Memory B cell (primary cell): ENCODE results near the gene VRK3.
"Not testable (repeated sequence)": the region's sequence is repeated elsewhere in the genome, so short reads cannot be mapped to it uniquely, and the experiment has no call there.

Source experiments
- ATAC-seq: fragments of 150-1000 bp; cut with Tn5 transposase; 2 replicates; pipeline ENCODE4 v1.10.0; 2021; ENCODE audit warnings: low read depth, mild to moderate bottlenecking, moderate library complexity
- DNase-seq, 2 donors: peaks; one replicate each; pipeline ENCODE4 v3.0.0; 2022; ENCODE audit warnings: low spot score in 2 of 2
- H3K27ac Mint-ChIP-seq: one replicate; pipeline ENCODE4 v1.8.0; 2022; ENCODE audit warnings: mild to moderate bottlenecking, moderate library complexity, mixed read lengths
- H3K27me3 Mint-ChIP-seq: one replicate; pipeline ENCODE4 v1.8.0; 2022; ENCODE audit warnings: mixed read lengths
- H3K36me3 Mint-ChIP-seq: one replicate; pipeline ENCODE4 v1.8.0; 2022; ENCODE audit warnings: mild to moderate bottlenecking, mixed read lengths
- H3K4me1 Mint-ChIP-seq: one replicate; pipeline ENCODE4 v1.8.0; 2022; ENCODE audit warnings: mixed read lengths
- H3K4me3 Mint-ChIP-seq: one replicate; pipeline ENCODE4 v1.8.0; 2022; ENCODE audit warnings: mild to moderate bottlenecking, moderate library complexity, mixed read lengths
- H3K9me3 Mint-ChIP-seq: one replicate; pipeline ENCODE4 v1.8.0; 2022; ENCODE audit warnings: mixed read lengths

Gene VRK3

DNA sequence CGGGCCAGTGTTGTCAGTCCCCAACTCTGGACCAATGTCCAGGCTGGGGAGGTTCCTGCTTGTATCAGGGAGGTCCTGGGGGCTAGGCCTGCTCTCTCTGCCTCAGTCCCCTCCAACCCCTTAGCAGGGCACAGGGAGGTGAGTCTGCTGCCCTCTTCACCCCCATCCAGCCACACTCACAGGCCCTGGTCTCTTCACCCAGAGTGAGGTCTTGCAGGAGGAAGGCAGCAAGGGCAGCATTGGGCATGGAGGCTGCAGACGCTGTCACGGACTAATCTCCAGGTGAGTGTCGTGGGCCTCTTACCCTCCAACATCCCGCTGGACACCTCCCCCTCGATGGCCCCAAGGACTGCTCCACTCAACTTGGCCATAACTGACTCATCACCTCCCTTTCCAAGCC is 52.3 kb downstream of the VRK3 start:
- Mint-ChIP-seq H3K4me1 (peaks cover 3% of the 10 kb centered on the region), H3K4me3 (no peak overlapping the region), H3K9me3 (no peaks in the 10 kb centered on the region), H3K36me3 (peaks cover 19% of the 10 kb centered on the region), H3K27ac (no peak overlapping the region), H3K27me3 (peaks cover 3% of the 10 kb centered on the region)
- DNase-seq (no peak), ATAC-seq (no peak)

DNA sequence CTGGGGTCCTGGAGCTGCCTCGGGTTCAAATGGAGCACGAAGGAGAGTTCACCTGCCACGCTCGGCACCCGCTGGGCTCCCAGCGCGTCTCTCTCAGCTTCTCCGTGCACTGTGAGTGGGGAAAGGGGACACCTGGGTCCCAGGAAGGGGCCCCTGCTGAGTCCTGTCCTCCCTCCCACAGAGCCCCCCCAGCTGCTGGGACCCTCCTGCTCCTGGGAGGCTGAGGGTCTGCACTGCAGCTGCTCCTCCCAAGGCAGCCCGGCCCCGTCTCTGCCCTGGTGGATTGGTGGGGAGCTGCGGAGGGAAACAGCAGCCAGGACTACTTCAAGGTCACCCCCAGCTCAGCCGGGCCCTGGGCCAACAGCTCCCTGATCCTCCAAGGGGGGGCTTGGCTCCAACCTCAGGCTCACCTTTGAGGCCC is 53.2 kb downstream of the VRK3 start:
- Mint-ChIP-seq H3K4me1 (peaks cover 4% of the 10 kb centered on the region), H3K27me3 (peaks cover 3% of the 10 kb centered on the region), H3K4me3 (no peak overlapping the region), H3K27ac (no peak overlapping the region), H3K36me3 (peaks cover 14% of the 10 kb centered on the region), H3K9me3 (no peaks in the 10 kb centered on the region)
- ATAC-seq (no peak), DNase-seq (no peak)

DNA sequence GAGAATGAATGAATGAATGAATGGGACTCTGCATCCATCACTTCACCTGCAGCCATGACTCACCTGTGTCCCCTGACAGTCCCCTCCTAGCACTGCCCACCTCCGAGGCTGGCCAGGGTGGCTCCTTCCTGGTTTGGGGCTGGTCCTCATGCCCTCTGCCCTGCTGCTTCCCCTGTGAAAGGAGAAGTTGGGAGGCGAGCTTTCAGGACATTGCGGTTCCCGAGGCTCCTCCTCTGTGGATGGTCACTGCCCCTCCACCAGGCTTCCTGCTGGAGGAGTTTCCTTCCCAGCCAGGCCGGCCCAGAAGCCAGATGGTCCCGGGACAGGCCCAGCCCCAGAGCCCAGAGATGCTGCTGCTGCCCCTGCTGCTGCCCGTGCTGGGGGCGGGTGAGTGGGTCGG is 55.8 kb downstream of the VRK3 start:
- not testable (repeated sequence) for DNase-seq, ATAC-seq, H3K27ac Mint-ChIP-seq, H3K4me1 Mint-ChIP-seq, H3K36me3 Mint-ChIP-seq, H3K4me3 Mint-ChIP-seq, H3K9me3 Mint-ChIP-seq, H3K27me3 Mint-ChIP-seq

DNA sequence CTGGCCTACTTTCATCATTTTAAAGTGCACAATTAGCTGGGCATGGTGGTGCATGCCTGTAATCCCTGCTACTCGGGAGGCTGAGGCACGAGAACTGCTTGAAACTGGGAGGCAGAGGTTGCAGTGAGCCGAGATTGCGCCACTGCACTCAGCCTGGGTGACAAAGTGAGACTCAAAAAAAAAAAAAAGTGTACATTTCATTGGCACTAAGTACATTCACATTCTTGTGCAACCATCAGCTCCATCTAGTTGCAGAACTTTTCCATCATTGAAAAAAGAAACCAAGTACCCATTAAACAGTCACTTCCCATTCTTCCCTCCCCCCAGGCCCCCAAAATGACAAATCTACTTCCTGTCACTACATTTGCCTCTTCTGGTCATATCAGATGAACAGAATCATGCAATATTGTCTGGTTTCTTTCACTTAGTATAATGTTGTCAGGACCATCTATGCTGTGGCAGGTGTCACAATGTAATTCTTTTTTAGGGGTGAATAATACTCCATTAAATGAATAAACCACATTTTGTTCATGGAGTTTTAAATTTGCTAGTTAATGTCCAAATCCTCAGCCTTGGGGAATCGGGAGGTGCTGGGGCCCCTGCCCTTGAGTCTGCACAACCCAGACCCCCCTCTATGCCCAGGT is 56.8 kb downstream of the VRK3 start:
- H3K9me3 Mint-ChIP-seq: peaks cover under 1% of the 10 kb centered on the region
- DNase-seq (no peak), ATAC-seq (no peak)
- H3K4me1 Mint-ChIP-seq: peaks cover 9% of the 10 kb centered on the region
- peaks cover 5% of the 10 kb centered on the region for H3K27me3 Mint-ChIP-seq
- H3K36me3 Mint-ChIP-seq: no peaks in the 10 kb centered on the region
- H3K27ac Mint-ChIP-seq: no peak overlapping the region
- H3K4me3 Mint-ChIP-seq: no peak overlapping the region

DNA sequence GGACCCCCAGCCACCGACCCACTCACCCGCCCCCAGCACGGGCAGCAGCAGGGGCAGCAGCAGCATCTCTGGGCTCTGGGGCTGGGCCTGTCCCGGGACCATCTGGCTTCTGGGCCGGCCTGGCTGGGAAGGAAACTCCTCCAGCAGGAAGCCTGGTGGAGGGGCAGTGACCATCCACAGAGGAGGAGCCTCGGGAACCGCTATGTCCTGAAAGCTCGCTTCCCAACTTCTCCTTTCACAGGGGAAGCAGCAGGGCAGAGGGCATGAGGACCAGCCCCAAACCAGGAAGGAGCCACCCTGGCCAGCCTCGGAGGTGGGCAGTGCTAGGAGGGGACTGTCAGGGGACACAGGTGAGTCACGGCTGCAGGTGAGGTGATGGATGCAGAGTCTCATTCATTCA is 64.2 kb downstream of the VRK3 start, which contains the start of gene SIGLEC11:
TSS of gene SIGLEC11 (minus strand) at position 193 of the 400 bp plus-strand sequence. CDS start at position 102, 91 bp downstream.
- H3K27ac Mint-ChIP-seq, H3K9me3 Mint-ChIP-seq, H3K36me3 Mint-ChIP-seq, H3K4me3 Mint-ChIP-seq, ATAC-seq, H3K4me1 Mint-ChIP-seq, DNase-seq, H3K27me3 Mint-ChIP-seq: not testable (repeated sequence)

DNA sequence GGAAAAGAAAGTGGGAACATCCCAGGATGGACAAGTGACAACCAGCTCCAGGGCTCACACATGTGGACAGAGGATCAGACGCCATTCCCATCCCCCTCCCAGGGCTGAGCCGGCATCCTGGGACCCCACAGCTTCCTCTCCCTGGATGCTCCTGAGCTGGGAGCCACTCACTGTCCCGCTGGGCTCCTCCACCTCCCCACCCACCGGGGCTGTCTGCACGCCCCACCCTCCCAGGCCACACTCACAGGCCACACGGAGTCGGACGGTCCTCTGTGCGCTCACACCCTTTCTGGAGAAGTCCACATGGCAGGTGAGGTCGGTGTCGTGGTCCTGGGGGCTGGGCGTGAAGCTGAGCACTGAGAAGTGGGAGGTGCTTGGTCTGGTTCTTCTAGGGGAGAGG is 65.3 kb downstream of the VRK3 start:
- not testable (repeated sequence) for H3K4me1 Mint-ChIP-seq, ATAC-seq, H3K27ac Mint-ChIP-seq, H3K27me3 Mint-ChIP-seq, H3K4me3 Mint-ChIP-seq, H3K9me3 Mint-ChIP-seq, DNase-seq, H3K36me3 Mint-ChIP-seq

DNA sequence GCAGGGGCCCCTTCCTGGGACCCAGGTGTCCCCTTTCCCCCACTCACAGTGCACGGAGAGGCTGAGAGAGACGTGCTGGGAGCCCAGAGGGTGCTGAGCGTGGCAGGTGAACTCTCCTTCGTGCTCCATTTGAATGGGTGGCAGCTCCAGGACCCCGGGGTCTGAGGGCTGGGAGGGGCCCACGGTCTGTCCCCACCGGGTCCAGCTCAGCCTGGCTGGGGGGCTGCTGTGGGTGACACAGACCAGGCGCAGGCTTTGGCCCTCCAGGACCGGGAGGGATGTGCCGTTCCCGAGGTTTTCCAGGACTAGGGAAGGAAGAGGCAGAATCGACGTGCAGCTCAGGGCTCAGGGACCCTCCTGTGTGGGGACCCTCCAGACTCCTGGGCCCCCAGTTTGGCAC is 66.6 kb downstream of the VRK3 start:
- H3K27ac Mint-ChIP-seq, H3K36me3 Mint-ChIP-seq, DNase-seq, H3K9me3 Mint-ChIP-seq, H3K4me1 Mint-ChIP-seq, H3K4me3 Mint-ChIP-seq, H3K27me3 Mint-ChIP-seq, ATAC-seq: not testable (repeated sequence)

DNA sequence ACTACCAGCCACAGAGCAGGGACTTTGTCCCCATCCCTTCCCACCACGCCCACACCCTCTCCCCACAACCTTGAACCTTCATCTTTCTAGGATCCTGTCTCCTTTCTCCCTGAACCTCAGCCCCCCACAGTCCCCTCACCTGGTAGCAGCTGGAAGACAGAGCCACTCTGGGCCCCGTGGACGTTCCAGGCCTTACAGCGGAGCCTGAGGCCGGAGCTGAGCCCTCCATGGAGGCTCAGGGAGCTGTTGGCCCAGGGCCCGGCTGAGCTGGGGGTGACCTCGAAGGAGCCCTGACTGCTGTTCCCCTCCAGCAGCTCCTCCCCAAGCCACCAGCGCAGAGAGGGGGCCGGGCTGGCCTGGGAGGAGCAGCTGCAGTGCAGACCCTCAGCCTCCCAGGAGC is 67.0 kb downstream of the VRK3 start:
- not testable (repeated sequence) for H3K4me1 Mint-ChIP-seq, H3K4me3 Mint-ChIP-seq, H3K27me3 Mint-ChIP-seq, H3K9me3 Mint-ChIP-seq, H3K36me3 Mint-ChIP-seq, ATAC-seq, H3K27ac Mint-ChIP-seq, DNase-seq

DNA sequence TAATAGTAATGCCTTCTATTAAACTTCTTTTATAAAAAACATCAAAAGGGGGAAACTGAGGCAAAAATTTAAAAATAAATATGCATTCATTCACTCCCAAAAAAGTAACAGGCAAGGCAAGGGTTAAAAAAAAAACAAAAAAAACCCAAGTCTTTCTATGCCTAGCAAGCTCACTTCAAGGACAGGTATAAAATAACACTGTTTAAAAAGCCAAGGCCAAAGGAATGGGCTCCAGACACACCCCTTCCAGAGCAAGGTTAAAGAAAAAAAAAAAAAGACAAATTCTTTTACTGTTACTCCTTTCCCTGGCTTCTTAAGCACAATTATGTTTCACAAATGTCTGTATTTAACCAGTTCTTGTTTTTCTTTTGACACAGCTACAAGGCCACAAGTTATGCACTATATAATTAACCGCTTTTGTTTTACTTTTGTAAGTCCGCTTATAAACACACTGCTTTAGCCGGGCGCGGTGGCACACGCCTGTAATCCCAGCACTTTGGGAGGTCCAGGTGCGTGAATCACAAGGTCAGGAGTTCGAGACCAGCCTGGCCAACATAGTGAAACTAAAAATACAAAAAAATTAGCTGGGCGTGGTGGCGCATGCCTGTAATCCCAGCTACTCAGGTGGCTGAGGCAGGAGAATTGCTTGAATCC is 67.8 kb downstream of the VRK3 start:
- Mint-ChIP-seq H3K36me3 (no peaks in the 10 kb centered on the region), H3K4me1 (peaks cover 9% of the 10 kb centered on the region), H3K27me3 (peaks cover 9% of the 10 kb centered on the region), H3K4me3 (no peak overlapping the region), H3K9me3 (no peaks in the 10 kb centered on the region), H3K27ac (no peak overlapping the region)
- DNase-seq (no peak), ATAC-seq (no peak)

DNA sequence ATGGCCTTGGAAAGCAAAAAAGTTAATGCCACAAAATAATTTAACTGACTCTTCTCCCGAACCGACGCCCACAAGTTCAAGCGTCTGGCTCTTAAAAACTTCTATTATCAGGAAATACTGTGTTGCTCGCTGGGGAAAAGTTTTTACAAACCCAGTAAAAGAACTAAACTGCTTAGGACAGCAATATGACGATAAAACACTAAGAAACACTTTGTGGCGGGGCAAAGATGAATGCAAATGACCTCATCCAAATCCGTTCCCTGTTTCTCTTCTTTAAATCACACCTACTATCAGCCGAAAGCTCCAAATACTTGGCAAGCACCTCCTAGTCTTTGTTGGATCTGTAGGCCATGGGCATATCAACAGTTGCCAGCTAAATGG is 69.1 kb downstream of the VRK3 start:
- no peak for ATAC-seq
- Mint-ChIP-seq H3K9me3 (no peaks in the 10 kb centered on the region), H3K27ac (no peak overlapping the region), H3K4me1 (peaks cover 14% of the 10 kb centered on the region), H3K36me3 (no peaks in the 10 kb centered on the region), H3K4me3 (no peak overlapping the region), H3K27me3 (peaks cover 14% of the 10 kb centered on the region)
- DNase-seq: no peak

DNA sequence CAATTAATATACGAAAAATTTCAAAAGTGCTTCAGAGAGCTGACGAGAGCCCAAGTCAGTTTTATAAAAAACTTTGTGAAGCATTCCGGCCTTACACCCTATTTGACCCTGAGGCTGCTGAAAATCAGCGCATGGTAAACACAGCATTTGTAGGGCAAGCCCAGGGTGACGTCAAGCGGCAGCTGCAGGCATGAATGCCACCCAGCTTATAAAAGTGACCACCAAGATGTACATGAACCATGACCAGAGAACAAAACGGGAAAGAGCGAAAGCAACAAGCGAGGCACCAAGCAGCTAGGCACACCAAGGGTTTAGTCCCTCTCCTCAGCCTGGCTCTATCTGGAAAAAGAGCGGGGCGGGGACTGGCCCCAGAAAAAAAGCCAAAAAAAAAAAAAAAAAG is 70.2 kb downstream of the VRK3 start:
- Mint-ChIP-seq H3K27me3 (peaks cover 15% of the 10 kb centered on the region), H3K4me3 (no peak overlapping the region), H3K27ac (no peak overlapping the region), H3K4me1 (peaks cover 15% of the 10 kb centered on the region), H3K36me3 (no peaks in the 10 kb centered on the region), H3K9me3 (no peaks in the 10 kb centered on the region)
- ATAC-seq (no peak), DNase-seq (no peak)

DNA sequence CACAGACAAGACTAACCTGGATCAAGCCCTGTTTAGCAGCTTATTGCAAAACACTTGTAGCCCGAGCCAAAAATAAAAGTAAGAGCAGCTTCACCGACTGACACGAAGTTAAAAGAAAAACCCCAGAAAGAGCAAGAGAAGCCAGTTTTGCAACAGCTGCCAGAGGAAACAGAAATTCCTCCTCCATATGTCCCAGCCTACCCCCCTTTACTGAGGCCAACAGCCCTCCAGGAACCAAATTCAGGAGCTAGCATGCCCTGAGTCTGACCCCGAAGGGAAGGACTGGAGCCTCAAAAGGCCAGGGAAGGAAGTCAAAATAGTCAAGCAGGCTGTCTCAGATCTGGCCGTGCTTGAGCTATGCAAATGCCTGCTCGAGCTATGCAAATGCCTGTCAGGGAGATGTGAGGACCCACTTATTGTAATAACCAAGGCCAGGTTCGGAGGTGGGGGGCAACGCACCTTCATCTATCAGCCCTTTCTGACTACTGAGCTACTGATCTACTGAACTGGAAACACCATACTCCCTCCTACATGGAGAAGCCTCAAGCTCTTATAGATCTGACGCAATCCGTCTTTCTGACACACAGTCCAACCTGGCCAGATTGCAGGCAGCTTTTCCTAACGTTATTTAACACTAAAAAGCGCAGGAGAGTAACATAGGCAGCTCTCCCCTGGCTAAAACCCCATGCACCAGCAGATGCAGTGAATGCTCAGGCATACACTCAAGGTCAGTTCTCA is 70.9 kb downstream of the VRK3 start:
- no peak for DNase-seq
- Mint-ChIP-seq H3K4me1 (peaks cover 15% of the 10 kb centered on the region), H3K9me3 (no peaks in the 10 kb centered on the region), H3K4me3 (no peak overlapping the region), H3K27ac (no peak overlapping the region), H3K27me3 (peaks cover 15% of the 10 kb centered on the region), H3K36me3 (no peaks in the 10 kb centered on the region)
- ATAC-seq: no peak

DNA sequence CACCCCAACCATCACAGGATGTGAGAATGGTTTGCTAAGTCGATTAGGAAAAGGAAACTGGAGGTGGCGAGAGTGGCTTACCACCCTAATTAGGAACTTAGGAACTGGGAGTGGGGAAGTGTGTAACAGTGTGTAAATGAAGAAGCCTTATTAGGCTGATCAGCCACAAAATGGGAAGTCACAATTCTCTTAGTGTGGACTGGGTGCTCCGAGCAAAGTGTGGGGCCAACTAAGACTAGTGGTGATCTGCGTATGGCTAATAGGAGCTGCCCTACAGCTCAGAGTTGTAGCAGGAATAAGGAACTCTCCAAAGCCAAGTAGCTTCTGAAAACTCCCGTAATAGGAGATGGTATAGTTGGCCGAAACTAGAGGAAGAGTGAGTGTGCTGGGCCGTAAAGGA is 71.8 kb downstream of the VRK3 start:
- DNase-seq (no peak), ATAC-seq (no peak)
- H3K4me1 Mint-ChIP-seq: peaks cover 15% of the 10 kb centered on the region
- H3K4me3 Mint-ChIP-seq: no peak overlapping the region
- H3K36me3 Mint-ChIP-seq: no peaks in the 10 kb centered on the region
- H3K9me3 Mint-ChIP-seq: no peaks in the 10 kb centered on the region
- peaks cover 15% of the 10 kb centered on the region for H3K27me3 Mint-ChIP-seq
- H3K27ac Mint-ChIP-seq: no peak overlapping the region

DNA sequence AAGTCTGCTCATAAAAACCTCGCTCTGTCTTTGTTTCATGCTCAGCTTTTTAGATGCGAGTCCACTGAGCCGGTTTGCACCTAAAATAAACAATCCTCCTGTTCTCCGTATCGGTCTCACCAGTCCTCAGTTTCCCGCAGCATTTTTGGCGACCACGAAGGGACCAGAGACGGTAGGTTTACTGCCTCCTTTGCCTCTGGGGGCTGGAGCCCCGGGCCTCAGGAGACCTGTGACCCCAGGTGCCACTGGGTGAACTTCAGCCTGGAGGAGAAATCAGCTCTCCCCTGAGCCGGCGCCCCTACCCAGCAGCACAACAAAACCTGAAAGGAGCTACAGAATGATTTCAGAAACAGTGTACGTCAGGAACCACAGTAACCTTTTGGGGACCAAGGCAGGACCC is 72.3 kb downstream of the VRK3 start:
- DNase-seq (no peak), ATAC-seq (no peak)
- H3K27me3 Mint-ChIP-seq: peaks cover 14% of the 10 kb centered on the region
- H3K4me3 Mint-ChIP-seq: no peak overlapping the region
- no peaks in the 10 kb centered on the region for H3K36me3 Mint-ChIP-seq
- peaks cover 15% of the 10 kb centered on the region for H3K4me1 Mint-ChIP-seq
- no peak overlapping the region for H3K27ac Mint-ChIP-seq
- no peaks in the 10 kb centered on the region for H3K9me3 Mint-ChIP-seq
